GM18858 (cell line): ENCODE results near the gene ACOT7.

ENCODE experiments used
- ATAC-seq: cut with Tn5 transposase; IDR thresholded peaks from one replicate; pipeline ENCODE4 v1.9.1; 2021; ENCODE audit not compliant: unreplicated experiment

ACOT7 gene

DNA sequence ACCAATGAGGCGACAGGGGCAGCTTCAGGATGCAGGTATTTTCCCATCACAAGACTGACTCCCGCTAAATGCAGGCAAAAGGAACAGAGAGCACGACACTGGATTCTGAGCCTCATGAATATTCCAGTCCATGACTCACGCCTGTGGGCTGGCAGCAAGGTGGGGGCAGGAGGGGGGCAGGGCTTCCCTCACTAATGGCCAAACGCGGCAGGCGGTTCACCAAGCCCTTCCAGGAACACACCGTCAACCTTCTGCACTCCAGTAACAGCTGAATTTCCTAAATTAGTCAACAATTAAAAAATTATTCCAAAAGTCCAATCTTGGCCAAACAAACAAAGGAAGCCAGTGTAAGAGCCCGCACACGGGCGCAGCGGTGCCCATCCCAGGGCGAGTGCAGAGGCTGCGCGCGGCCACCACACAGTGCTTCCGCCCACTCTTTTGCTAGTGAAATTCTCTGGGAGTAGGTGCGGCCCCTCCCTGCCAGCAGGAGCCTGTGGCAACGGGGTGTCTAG lies 120.1 kb downstream of the ACOT7 start:
- no peak for ATAC-seq

DNA sequence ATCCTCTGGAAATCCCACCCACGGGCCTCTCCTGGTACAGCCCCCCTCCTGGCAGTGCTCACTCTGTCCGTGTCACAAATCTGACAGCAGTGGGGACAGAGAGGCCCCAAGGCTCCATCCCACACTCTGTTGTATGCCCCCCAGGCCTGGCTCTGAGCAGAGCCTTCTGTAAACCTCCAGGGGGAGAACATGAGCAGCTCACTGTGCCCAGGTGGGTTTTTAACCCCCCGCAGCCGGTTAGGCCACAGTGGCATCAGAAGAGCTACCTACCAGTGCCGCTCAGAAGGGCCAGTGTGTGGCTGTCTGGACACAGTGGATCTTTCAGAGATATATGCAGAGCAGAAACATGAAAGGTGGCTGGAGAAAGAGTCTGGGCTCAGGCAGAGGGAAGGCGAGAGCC lies 120.7 kb downstream of the ACOT7 start:
- no peak for ATAC-seq

- ATAC-seq, result no peak
Measured at GRCh38 chr1:6272452-6272851, 121.1 kb downstream of the ACOT7 start.

DNA sequence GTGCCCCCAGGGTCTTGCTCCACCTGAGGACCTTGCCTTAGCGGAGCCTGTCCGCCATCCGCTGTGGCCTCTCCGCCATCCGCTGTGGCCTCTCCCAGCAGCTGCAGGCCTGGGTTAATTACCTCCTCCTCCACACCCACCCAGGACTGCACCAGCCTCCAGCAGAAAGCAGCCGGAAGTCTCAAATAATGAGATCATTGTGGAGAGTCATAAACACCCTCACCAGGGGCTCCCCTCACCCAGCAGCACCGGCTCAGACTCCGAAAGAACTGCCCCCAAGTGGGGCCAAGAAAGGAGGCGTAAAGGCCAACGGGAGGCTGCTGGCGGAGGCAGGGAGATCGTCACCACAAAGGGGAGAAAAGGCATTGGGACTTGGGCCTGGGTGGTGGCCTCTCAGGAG lies 122.0 kb downstream of the ACOT7 start:
- ATAC-seq, result no peak

GRCh38 chr1:6271006-6271405 lies 122.6 kb downstream of the ACOT7 start:
- no peak for ATAC-seq

DNA sequence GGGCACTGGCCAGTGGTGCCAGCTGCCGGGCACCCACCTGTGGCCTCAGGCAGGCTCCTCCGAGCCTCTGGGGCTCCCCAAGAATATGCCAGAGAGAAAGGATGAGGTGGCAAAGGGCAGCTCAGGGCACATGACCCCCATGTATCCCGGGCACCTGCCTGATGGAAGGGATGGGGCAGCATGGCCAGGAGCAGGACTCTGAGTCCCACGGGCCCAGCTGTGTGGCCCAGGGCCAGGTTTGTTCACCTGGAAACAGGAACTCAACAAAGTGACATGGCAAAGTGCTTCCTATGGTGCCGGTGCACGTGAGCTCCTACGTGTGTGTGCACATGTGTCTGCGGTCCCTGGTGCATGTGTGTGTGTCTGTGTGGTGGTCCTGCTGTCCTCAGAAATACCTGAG lies 123.2 kb downstream of the ACOT7 start:
- ATAC-seq, result no peak

GRCh38 chr1:6269720-6270400 lies 123.7 kb downstream of the ACOT7 start:
- no peak for ATAC-seq

DNA sequence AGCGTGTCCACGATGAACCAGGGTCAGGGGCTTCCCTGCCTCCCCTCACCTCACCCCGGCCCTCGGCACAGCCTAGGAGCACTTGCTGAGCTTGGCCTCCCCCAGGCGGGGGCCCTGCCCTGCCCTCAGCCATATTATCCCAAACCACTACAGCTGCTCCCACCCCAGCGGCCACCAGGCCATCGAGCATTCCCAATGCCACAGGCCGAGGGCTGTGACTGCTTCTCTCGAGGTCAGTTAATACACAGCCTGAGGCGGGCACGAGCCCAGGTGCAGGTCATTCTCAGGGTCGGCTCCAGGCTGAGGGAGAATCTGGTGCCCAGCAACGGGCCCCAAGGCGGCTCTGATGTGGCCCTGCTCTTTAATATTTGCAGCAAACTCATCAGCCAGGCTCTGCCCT lies 124.3 kb downstream of the ACOT7 start:
- no peak for ATAC-seq

DNA sequence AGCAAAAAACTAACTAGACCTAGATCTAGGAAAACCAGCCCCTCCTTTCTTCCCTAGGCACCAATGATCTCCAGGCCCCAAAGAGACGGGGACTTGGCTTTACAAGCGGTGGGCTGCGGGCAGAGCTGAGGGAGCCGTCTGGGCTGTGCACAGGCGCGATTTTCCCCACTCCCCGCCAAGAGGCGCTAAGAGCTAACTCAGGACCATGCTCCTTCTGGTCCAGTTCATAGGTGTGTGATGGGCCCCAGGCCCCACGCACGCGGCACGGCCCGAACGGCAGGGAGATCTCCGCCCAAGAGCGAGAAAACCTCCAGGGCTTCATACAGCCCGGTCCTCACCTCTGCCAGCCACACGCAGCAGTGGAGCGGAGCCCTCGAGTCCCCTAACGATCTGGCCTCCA lies 125.2 kb downstream of the ACOT7 start:
- ATAC-seq, result no peak

DNA sequence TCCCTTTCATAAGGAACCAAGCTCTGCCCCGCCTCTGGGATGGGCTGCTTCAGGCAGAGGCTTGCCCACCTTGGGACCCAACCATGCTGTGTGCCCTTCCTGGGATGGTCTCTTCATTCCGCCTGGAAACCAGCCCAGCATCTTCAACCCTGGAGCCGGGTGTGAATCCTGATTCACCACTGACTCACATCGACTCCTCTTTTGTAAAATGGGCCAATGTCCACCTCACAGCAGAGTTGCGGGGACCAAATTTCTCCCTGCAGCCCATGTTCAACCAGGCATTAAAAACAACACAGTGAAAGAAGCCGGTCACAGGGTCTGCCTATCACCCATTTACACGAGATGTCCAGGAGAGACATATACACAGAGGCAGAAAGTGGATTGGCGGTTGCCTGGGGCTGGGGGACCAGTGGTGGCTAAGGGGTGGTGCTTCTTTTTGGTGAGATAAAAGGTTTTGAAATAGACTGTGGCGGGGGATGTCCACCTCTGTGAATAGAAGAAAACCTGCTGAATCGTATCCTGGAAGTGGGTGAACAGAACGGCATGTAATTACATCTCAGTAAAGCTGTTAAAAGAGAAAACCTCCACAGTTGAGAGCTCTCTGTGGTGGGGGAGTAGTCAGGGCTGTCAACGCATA lies 125.8 kb downstream of the ACOT7 start:
- no peak for ATAC-seq

GRCh38 chr1:6266641-6267040 lies 126.9 kb downstream of the ACOT7 start:
- no peak for ATAC-seq

DNA sequence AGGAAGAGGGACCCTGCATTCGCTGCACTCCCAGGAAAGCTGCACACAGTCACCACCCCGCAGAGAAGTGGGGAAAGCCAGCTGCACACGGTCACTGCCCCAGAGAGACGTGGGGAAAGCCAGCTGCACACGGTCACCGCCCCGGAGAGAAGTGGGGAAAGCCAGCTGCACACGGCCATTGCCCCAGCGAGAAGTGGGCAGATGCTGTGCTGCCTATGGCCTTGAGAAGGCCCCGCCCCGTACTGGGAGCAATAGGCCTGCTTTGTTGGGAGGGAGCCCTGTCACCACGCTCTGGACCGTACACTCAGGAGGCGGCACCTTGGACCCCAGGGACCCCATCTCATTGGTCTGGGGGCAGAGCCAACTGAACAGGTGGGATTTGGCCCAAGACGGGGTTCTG lies 128.4 kb downstream of the ACOT7 start:
- no peak for ATAC-seq

DNA sequence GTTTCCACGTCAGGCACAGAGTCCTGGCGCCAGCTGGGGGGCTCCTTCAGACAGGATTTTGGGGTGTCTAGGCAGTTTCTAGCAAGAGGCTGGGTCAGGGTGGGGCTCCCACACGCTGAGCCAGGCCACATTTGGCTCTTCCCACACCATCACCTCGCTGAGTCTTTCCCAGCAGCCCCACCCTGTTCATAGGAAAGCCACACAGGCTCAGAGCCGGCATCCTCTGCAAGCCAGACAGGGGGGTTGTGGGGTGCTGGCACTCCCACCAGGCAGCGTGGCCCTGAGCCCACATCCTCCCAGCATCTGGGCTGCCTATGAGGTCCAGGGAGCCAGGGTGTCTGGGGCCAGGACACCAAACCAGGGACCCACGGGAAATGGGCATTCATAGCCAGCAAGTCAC lies 129.9 kb downstream of the ACOT7 start:
- no peak for ATAC-seq

DNA sequence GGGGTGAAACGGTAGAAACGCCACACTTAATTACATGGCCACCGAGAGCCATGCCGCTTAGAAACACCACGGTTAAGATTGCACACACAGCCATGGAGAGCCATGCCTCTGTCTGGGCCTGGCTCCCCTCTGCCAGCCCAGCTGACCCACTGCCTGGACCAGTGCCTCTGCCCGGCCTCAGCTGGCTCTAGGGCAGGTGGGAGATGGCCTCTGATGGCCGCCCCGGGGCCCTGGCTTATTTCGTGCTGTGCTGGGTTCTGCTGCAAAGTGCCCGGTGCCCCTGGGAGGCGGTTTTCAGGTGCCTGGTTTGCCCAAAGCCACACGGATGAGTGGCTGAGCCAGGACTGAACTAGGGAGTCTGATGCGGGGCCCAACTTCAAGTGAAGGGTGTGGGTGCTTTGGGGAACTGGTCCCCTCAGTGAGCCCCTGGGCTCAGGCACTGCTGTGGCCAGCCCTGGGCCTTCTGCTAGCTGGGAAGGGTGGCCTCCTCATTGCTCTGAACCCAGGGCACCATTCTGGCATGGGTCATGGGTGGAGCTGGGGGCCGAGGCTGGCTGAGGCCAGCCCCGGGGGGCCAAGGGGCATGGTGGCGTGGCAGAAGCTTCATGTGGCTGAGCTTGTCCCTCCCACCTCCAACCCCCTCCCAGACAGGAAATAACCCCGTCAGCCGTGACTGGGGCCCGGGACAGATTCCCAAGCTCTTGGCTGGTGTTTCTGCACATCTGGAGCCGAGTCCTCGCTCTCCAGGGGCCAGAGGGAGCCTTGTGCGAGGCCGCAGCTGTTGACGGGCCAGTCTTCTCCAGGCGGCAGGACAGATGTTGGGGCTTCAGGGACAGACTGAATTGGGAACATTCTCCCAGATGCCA lies 130.8 kb downstream of the ACOT7 start:
- ATAC-seq, result no peak

GRCh38 chr1:6261615-6261995 lies 132.0 kb downstream of the ACOT7 start:
- ATAC-seq, result no peak

- ATAC-seq, result no peak
Measured at GRCh38 chr1:6260961-6261614, 132.5 kb downstream of the ACOT7 start, which contains the start of gene GPR153. TSS of gene GPR153 (minus strand) at chr1:6261098. CDS start at chr1:6254905, 6,193 bp downstream.

GRCh38 chr1:6260433-6260934 lies 133.1 kb downstream of the ACOT7 start:
- ATAC-seq, result no peak

DNA sequence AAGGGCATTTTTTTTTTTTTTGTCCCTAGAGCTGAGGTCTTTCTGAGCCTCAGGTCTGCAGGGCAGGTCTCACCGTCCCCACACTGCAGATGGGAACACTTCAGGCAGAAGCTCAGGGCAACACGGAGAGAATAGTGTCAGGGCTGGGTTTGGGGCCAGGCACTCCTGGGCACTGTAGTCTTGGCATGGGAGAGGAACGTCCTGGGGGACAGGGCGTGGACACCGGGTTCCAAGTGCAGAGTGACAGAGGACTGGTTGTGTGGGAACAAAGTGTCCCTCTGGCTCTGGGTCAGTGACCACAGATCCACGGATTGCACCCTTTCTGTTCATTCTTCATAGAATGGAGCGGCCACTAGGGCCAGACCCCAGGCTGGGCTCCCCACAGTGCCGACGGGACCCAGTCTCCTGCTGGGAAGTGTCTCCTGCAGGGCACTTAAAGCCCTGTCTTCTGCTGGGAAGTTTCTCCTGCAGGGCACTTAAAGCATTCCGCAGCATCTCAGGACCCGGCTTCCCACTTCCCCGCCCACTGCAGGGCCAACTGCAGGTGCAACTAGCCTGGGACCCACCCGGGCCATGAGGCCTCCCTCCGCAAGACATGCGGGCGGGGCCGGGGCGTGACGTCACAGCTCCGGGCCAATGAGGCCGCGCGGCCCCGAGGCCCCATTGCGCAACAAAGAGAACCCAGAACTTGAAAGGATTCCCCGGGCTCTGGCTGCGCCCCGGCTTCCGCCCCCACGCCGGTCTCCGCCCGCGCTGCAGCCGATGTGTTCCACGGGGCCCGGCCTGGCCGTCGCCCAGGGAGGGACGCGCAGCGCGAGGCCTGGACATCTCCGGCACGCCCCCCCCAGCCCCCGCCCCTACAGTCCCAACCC lies 133.8 kb downstream of the ACOT7 start:
- ATAC-seq, result no peak

DNA sequence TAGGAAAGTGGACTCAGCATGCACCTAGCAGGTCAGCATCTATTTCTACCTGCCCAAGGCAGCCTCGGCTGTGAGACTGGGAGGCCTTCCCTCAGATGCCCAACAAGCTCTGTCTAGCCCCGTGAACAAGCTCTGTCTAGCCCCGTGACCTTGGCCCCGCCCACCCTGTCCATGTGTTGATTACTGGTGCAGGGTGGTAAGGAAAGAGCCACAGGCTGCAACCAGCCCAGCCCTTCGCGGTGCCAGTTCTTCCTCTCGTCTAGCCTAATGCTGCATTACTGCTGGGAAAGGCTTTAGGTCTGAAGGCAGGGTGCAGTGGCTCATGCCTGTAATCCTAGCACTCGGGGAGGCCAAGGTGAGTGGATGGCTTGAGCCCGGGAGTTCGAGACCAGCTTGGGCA lies 134.9 kb downstream of the ACOT7 start:
- no peak for ATAC-seq

- no peak for ATAC-seq
Measured at GRCh38 chr1:6257541-6258069, 136.0 kb downstream of the ACOT7 start.
